IMR-90 (cell line): ENCODE measurements around the gene DPPA5. TPM values are rescaled to one million over a fixed set of nuclear protein-coding genes. Genes with fewer than 3 reads are reported as not detected.

ENCODE experiments used
- ATAC-seq: fragments of 200-7000 bp; cut with Tn5 transposase; 2 replicates; pipeline ENCODE4 v1.9.1; 2020; ENCODE audit warnings: low read depth, mild to moderate bottlenecking, moderate library complexity
- BruUV-seq: library from RNA; stranded (reverse); fragments of 400-500 nt; replicated peaks from 2 replicates; lab custom pipeline; 2021; lab: Mats Ljungman, UMichigan
- CTCF ChIA-PET: fragments of 300-600 bp; formaldehyde crosslinking; extraction: SDS; loops from one replicate; lab custom pipeline; 2021; ENCODE audit warnings: antibody characterized with exemption; lab: Yijun Ruan, JAX
- POLR2A ChIA-PET: fragments of 300-600 bp; sonication (Branson Sonifier 250); formaldehyde crosslinking; loops from one replicate; lab custom pipeline; 2022; ENCODE audit warnings: antibody characterized with exemption; ENCODE audit not compliant: unreplicated experiment; lab: Charles Lee
- DNase-seq: peaks from one replicate; pipeline ENCODE4 v3.0.0; 2013
- H2AFZ ChIP-seq: replicated peaks from 2 replicates; pipeline ENCODE3; 2013; ENCODE audit warnings: low read length, mild to moderate bottlenecking; ENCODE audit not compliant: poor library complexity
- H2AK5ac ChIP-seq: 2 replicates; pipeline ENCODE4 v1.6.1; 2013; ENCODE audit warnings: low read depth, low read length, inconsistent platforms
- H2AK9ac ChIP-seq: replicated peaks from 2 replicates; pipeline ENCODE3; 2013; ENCODE audit warnings: mild to moderate bottlenecking, low read depth, low read length, moderate library complexity; ENCODE audit not compliant: poor library complexity
- H2BK120ac ChIP-seq: 2 replicates; pipeline ENCODE4 v1.6.1; 2013; ENCODE audit warnings: low read depth, low read length, inconsistent platforms
- H2BK15ac ChIP-seq: 3 replicates; pipeline ENCODE4 v1.6.1; 2013; ENCODE audit warnings: low read depth, low read length, inconsistent platforms
- H2BK20ac ChIP-seq: 2 replicates; pipeline ENCODE4 v1.6.1; 2013; ENCODE audit warnings: low read depth, mild to moderate bottlenecking, inconsistent platforms, low read length, moderate library complexity
- H2BK5ac ChIP-seq: 2 replicates; pipeline ENCODE4 v1.6.1; 2013; ENCODE audit warnings: mild to moderate bottlenecking, low read depth, low read length, inconsistent platforms; ENCODE audit not compliant: poor library complexity, severe bottlenecking
- H3K14ac ChIP-seq: replicated peaks from 2 replicates; pipeline ENCODE4 v1.6.1; 2013; ENCODE audit warnings: low read depth, low read length, inconsistent platforms
- H3K18ac ChIP-seq: 2 replicates; pipeline ENCODE4 v1.6.1; 2013; ENCODE audit warnings: low read depth, low read length, control low read depth
- H3K23ac ChIP-seq: 2 replicates; pipeline ENCODE4 v1.6.1; 2013; ENCODE audit warnings: low read depth, low read length, inconsistent platforms
- H3K27ac ChIP-seq: 2 replicates; pipeline ENCODE4 v1.5.1; 2013; ENCODE audit warnings: mild to moderate bottlenecking, control low read depth, low read length; ENCODE audit not compliant: insufficient read depth
- H3K27me3 ChIP-seq: 2 replicates; pipeline ENCODE4 v1.6.1; 2013; ENCODE audit warnings: low read length; ENCODE audit not compliant: control insufficient read depth, insufficient read depth
- H3K36me3 ChIP-seq: 2 replicates; pipeline ENCODE4 v1.6.1; 2013; ENCODE audit warnings: low read length, mixed read lengths; ENCODE audit not compliant: control insufficient read depth, insufficient read depth
- H3K4ac ChIP-seq: 2 replicates; pipeline ENCODE4 v1.6.1; 2013; ENCODE audit warnings: low read depth, low read length, inconsistent platforms
- H3K4me1 ChIP-seq: 2 replicates; pipeline ENCODE4 v1.6.1; 2013; ENCODE audit warnings: low read length, mixed read lengths; ENCODE audit not compliant: control insufficient read depth, insufficient read depth
- H3K4me2 ChIP-seq: 2 replicates; pipeline ENCODE4 v1.6.1; 2013; ENCODE audit warnings: low read depth, mild to moderate bottlenecking, control low read depth, low read length, moderate library complexity
- H3K4me3 ChIP-seq: 2 replicates; pipeline ENCODE4 v1.5.1; 2013; ENCODE audit warnings: low read depth, mild to moderate bottlenecking, control low read depth, low read length, moderate library complexity; ENCODE audit not compliant: insufficient read depth
- H3K56ac ChIP-seq: 2 replicates; pipeline ENCODE4 v1.6.1; 2013; ENCODE audit warnings: low read length, inconsistent platforms; ENCODE audit not compliant: insufficient read depth; ENCODE audit errors: extremely low read depth
- H3K79me1 ChIP-seq, 2 experiments: 2 replicates each; pipeline ENCODE4 v1.6.1; 2013; ENCODE audit warnings: low read length in 2 of 2, inconsistent platforms in 1 of 2, low read depth in 1 of 2
- H3K9ac ChIP-seq: 2 replicates; pipeline ENCODE4 v1.6.1; 2013; ENCODE audit warnings: low read depth, low read length, control low read depth
- H3K9me1 ChIP-seq: 2 replicates; pipeline ENCODE4 v1.6.1; 2013; ENCODE audit warnings: low read length, inconsistent platforms; ENCODE audit not compliant: insufficient read depth
- H3K9me3 ChIP-seq: 2 replicates; pipeline ENCODE4 v1.6.1; 2013; ENCODE audit warnings: low read length; ENCODE audit not compliant: control insufficient read depth, insufficient read depth
- H4K20me1 ChIP-seq: 2 replicates; pipeline ENCODE4 v1.6.1; 2013; ENCODE audit warnings: low read length, inconsistent platforms; ENCODE audit not compliant: insufficient read depth
- H4K5ac ChIP-seq: 2 replicates; pipeline ENCODE4 v1.6.1; 2013; ENCODE audit warnings: mild to moderate bottlenecking, low read depth, low read length, control low read depth
- H4K8ac ChIP-seq, 2 experiments: 2 replicates each; pipeline ENCODE4 v1.6.1; 2013; ENCODE audit warnings: low read depth in 2 of 2, low read length in 2 of 2, control low read depth in 1 of 2, inconsistent platforms in 1 of 2
- H4K91ac ChIP-seq: 2 replicates; pipeline ENCODE4 v1.6.1; 2013; ENCODE audit warnings: low read depth, low read length, inconsistent platforms; ENCODE audit not compliant: insufficient read depth
- BHLHE40 ChIP-seq: fragments of 150-350 bp; IDR thresholded peaks from 2 replicates; pipeline ENCODE4 v1.6.1; 2016; ENCODE audit warnings: mild to moderate bottlenecking, low read depth, low read length
- CEBPB ChIP-seq: IDR thresholded peaks from 2 replicates; pipeline ENCODE4 v1.6.1; 2012; ENCODE audit warnings: low read depth, low read length, improper control_type of control experiment
- CHD1 ChIP-seq: IDR thresholded peaks from 2 replicates; pipeline ENCODE4 v1.6.1; 2012; ENCODE audit warnings: low read depth, low read length, improper control_type of control experiment
- FOS ChIP-seq: fragments of 150-350 bp; IDR thresholded peaks from 2 replicates; pipeline ENCODE4 v1.6.1; 2016; ENCODE audit warnings: low read depth, low read length
- MAFK ChIP-seq: IDR thresholded peaks from 2 replicates; pipeline ENCODE4 v1.6.1; 2012; ENCODE audit warnings: low read depth, low read length, improper control_type of control experiment
- MXI1 ChIP-seq: IDR thresholded peaks from 2 replicates; pipeline ENCODE4 v1.6.1; 2012; ENCODE audit warnings: low read depth, mild to moderate bottlenecking, low read length, moderate library complexity, borderline replicate concordance
- NFE2L2 ChIP-seq: fragments of 150-350 bp; IDR thresholded peaks from 2 replicates; pipeline ENCODE4 v1.6.1; 2016; ENCODE audit warnings: low read depth, mild to moderate bottlenecking, low read length
- POLR2A ChIP-seq: IDR thresholded peaks from 2 replicates; pipeline ENCODE4 v1.6.1; 2012; ENCODE audit warnings: mild to moderate bottlenecking, low read depth, low read length
- RAD21 ChIP-seq: IDR thresholded peaks from 2 replicates; pipeline ENCODE4 v1.6.1; 2012; ENCODE audit warnings: low read length, improper control_type of control experiment
- RCOR1 ChIP-seq: IDR thresholded peaks from 2 replicates; pipeline ENCODE4 v1.6.1; 2012; ENCODE audit warnings: mild to moderate bottlenecking, low read length, improper control_type of control experiment; ENCODE audit not compliant: insufficient replicate concordance
- RFX5 ChIP-seq: IDR thresholded peaks from 2 replicates; pipeline ENCODE4 v1.8.0; 2012; ENCODE audit warnings: low read depth, mild to moderate bottlenecking, low read length, moderate library complexity
- SMC3 ChIP-seq: fragments of 150-350 bp; IDR thresholded peaks from 2 replicates; pipeline ENCODE4 v1.6.1; 2016; ENCODE audit warnings: low read depth, mild to moderate bottlenecking, antibody characterized with exemption, low read length, moderate library complexity
- USF2 ChIP-seq: fragments of 150-350 bp; IDR thresholded peaks from 2 replicates; pipeline ENCODE4 v1.6.1; 2017; ENCODE audit warnings: mild to moderate bottlenecking, antibody characterized with exemption, low read length, low read depth
- WGBS, 2 experiments: methylation state at CpG; one replicate each; pipeline versions ENCODE4 v1.1.5 to v1.1.7; 2013; ENCODE audit warnings: missing lambda C conversion rate in 2 of 2; ENCODE audit not compliant: insufficient read length in 1 of 2; ENCODE audit errors: extremely low coverage in 2 of 2; 5-methylcytosine and 5-hydroxymethylcytosine counted together
- dilution Hi-C: fragments of 300-500 bp; cut with HindIII; formaldehyde crosslinking; loops from one replicate; pipeline ENCODE4 v1.14.3; 2018; ENCODE audit warnings: low sequenced_read_pairs; ENCODE audit not compliant: unreplicated experiment
- in situ Hi-C: fragments of 300-500 bp; cut with MboI; formaldehyde crosslinking; loops from 3 replicates; pipeline ENCODE4 v1.14.3; 2019; ENCODE audit warnings: low sequenced_read_pairs, inconsistent platforms, mixed read lengths
- intact Hi-C: fragments of 100-400 bp; cut with micrococcal nuclease; formaldehyde crosslinking; loops from 2 replicates; pipeline ENCODE4 v1.10.0; 2022
- polyA plus RNA-seq, 3 experiments: library from polyadenylated mRNA; depleted of rRNA; stranded (reverse); fragments of >200 nt; gene quantifications; 2 replicates each; pipeline ENCODE4 v1.2.3, GENCODE V29; 2012; ENCODE audit warnings: low replicate concordance in 1 of 3
- total RNA-seq: library from RNA; depleted of rRNA; stranded (reverse); fragments of >200 nt; gene quantifications from 2 replicates; pipeline ENCODE4 v1.2.3, GENCODE V29; 2012

The DPPA5 gene
- total and polyA plus RNA-seq, 2 of the 4 experiments (the other 2 are of a cell fraction) = not detected

- Histone ChIP-seq H2AK9ac (no peak overlapping the region), H3K18ac (no peak overlapping the region), H2AK5ac (no peak overlapping the region), H4K91ac (no peak overlapping the region), H3K27me3 (no peaks in the 10 kb centered on the region), H4K5ac (no peak overlapping the region), H3K23ac (no peak overlapping the region), H3K4me3 (no peak overlapping the region), H3K9ac (no peak overlapping the region), H3K79me1 (no peaks in the 10 kb centered on the region), H2BK5ac (no peak overlapping the region), H2BK20ac (no peak overlapping the region), H2BK15ac (no peak overlapping the region), H4K8ac (no peak overlapping the region), H3K27ac (no peak overlapping the region), H2AFZ (no peak overlapping the region), H3K4me1 (no peaks in the 10 kb centered on the region), H4K20me1 (no peaks in the 10 kb centered on the region), H3K4ac (no peak overlapping the region), H3K36me3 (no peaks in the 10 kb centered on the region), H3K9me3 (no peaks in the 10 kb centered on the region), H3K56ac (no peak overlapping the region), H3K9me1 (no peaks in the 10 kb centered on the region), H3K4me2 (no peak overlapping the region), H3K14ac (no peak overlapping the region), H2BK120ac (no peak overlapping the region)
- in situ Hi-C loops (no loop called here), intact Hi-C loops (no loop called here), dilution Hi-C loops (no loop called here)
- POLR2A ChIA-PET = no interaction called here
- no CpG with 5 or more reads among the region's 6 CpGs for WGBS, 2 experiments
- TF ChIP-seq FOS = no peak
- no peak for TF ChIP-seq RCOR1
- no peak for TF ChIP-seq MAFK
- TF ChIP-seq NFE2L2 = no peak
- no peak for TF ChIP-seq RFX5
- TF ChIP-seq BHLHE40 = no peak
- no peak for TF ChIP-seq USF2
- TF ChIP-seq RAD21 = no peak
- no peak for TF ChIP-seq CEBPB
- no peak for TF ChIP-seq MXI1
- no peak for TF ChIP-seq POLR2A
- TF ChIP-seq CHD1 = no peak
- no peak for TF ChIP-seq SMC3
- peak; percentile 17; the same call in 1 of the 2 replicates for ATAC-seq
- CTCF ChIA-PET = no interaction called here
- DNase-seq = peak; percentile 10
- BruUV-seq = no TSS peak
Measured at GRCh38 chr6:73382462-73383113, 28.5 kb upstream of the DPPA5 start.
